CD4-positive, alpha-beta T cell treated with Interleukin-21 for 1 hour (primary cell): ENCODE results near the gene SBF1.
"Not testable (repeated sequence)": the region's sequence is repeated elsewhere in the genome, so short reads cannot be mapped to it uniquely, and the experiment has no call there.

Experiments
- DNase-seq: peaks from one replicate; pipeline ENCODE4 v3.0.0-alpha.2; 2020

Gene SBF1

DNA sequence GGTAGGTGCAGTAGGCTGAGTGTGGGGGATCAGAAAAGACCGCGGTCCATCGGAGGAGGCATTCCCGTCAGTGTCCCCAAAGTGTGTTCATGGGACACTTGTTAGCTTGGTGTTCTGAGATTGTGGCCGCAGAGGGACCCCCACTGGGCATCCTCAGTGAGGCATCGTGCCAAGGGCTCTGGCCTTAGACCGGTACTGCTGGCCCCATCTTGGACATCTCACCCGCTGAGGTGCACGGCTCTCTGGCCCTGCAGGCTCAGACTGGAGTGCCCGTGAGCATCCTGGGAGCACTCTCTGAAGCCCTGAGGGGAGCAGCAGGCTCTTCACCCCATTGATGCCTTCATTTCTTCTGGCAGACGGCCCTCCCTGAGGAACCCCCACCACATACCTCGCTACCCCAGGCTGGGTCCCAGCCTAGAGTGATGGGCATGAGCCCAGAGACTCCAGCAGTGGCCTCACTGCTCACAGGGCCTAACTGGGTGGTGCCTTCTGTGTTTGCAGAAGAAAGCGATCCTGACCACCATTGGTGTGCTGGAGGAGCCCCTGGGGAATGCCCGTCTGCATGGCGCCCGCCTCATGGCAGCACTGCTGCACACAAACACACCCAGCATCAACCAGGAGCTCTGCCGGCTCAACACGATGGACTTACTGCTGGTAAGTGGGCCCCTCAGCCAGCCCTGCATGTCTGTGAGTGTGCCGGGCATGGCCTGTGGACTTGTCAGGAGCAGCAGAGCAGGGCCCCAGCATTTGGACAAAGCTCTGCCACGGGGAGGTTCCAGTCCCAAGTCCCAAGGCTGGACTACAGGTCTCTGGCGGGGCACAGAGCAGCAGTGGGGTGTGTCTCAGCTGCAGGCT is 51.6 kb downstream of the SBF1 start:
- no peak for DNase-seq

DNA sequence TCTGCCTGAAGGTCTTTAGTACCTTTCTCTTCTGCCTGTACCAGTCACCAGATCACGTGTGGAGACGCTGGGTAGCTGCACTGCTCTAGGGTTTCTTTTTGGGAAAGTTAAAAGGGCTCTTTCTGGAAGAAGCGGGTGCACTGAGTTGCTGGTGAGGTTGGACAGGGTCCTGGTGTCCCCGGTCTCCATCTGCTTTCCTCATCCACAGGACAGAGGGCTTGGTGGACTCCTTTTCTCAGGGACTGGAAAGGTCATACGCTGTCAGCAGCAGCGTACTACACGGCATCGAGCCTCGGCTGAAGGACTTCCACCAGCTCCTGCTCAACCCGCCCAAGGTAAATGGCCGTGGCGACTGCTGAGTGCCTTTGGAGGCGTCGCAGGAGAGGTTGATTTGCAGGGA is 52.8 kb downstream of the SBF1 start:
- no peak for DNase-seq

DNA sequence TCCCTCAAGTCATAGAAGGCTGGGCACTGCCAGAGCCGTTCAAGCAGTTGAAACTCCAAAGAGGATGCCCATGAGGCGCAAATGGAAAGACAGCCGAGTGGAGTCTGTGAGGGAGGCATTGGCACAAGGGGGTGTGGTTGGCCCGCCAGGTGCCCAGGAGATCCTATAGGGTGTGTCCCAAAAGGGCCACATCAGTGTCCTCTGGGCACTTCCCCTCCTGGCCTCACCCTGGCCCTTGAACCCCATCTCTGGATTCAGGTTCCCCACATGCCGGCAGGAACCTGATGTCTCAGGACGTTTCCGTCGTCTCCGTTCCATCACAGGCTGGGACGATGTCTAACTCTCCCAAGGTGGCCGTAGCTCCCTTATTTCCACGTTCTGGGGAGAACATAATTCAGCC is 54.3 kb downstream of the SBF1 start:
- no peak for DNase-seq

DNA sequence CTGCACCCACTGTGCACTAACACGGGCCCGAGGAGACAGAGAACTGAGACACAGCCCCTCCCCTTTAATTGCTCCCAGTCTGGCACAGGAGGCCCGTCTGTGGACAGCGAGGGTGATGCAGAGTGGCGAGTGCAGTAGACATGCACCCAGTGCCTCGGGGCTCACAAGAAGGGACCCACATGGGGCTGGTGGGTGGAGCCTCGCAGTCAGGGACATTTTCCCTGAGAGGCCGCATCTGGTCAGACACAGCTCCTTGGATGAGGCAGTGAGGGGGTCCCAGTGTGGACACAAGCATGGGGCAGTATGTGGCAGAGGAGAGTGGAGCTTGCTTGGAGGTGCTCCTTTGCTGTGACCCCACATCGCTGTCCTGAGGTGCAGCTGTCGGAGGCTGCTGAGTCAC is 54.8 kb downstream of the SBF1 start:
- no peak for DNase-seq

DNA sequence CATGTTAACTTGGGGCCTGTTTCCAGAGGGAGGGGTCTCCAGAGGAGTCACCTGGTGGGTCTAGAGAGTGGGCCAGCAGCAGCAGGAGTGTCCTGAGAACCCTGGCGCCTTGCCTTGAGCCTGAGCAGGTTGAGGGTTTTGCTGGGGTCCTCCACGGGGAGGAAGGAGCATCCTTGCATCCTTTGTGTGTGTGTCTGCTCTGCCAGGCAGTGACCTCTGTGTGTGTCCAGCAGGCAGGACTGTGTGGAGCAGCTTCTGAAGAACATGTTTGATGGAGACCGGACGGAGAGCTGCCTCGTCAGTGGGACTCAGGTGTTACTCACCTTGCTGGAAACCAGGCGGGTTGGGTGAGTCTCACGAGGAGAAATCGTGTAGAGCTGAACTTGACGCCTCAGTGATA is 55.7 kb downstream of the SBF1 start:
- no peak for DNase-seq

DNA sequence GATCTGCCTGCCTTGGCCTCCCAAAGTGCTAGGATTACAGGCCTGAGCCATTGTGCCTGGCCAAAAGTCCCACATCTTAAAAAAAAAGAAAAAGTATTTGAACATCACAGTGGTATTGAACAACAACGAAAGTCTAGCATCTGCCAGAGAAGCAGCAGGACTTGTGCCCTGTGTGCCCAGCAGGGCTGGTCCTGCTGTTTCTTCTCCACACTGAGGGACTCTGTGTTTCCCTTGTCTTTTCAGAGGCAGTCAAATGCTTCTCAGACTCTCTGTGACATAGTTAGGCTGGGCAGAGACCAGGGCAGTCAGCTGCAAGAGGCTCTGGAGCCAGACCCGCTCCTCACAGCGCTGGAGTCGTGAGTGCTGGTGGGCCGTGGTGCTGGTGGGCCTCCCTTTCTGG is 56.2 kb downstream of the SBF1 start:
- DNase-seq = no peak

DNA sequence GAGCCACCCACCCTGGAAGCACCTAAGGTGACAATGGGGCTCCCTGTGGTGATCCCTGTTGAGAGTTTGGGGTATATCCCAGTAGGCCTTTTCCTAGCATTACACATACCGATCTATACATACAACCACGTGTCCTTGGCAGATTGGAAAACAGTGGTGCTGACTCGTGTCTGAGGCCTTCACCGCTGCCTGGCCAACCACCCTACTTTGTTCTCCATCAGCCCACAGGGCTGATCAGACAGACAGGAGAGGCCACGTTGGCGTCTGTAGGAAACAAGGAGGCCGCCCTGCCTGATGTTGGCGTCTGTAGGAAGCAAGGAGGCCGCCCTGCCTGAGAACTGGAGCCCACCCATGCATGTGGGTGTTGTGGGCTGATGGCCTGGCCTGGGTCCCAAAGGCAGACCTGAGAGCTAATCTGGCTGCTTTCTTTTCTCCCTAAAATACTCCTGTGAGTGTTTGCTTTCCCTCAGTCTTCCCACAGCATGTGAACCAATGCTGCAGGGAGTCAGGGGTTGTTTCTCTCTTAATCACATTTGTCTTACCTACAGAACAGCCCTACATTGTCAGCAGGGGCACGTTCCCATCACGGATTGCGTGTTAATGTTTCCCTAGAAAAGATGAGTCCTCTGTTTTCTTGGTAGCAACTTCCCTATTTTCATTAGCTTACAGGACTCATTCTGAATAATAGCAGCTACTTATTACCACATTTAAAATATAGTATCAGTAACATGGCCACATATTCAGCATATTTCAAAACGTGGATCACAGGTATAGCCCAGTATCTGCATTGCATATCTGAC is 57.2 kb downstream of the SBF1 start:
- DNase-seq = no peak

DNA sequence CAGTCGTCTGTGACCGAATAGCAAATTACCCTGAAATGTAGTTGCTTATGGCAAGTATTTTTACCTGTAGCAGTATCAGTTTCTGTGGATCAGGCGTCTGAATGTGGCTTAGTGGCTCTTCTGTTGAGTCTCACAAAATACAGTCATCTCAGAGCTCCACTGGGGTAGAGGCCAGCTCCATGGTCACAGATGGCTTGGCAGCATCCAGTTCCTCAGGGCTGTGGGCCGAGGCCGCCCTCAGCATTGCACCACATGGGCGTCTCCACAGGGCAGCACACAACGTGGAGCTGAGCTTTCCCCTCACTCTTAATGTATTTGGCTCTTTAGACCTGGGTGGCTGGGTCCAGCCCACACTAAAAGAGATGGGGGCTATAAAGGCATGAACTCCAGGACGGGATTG is 57.8 kb downstream of the SBF1 start:
- DNase-seq = no peak

DNA sequence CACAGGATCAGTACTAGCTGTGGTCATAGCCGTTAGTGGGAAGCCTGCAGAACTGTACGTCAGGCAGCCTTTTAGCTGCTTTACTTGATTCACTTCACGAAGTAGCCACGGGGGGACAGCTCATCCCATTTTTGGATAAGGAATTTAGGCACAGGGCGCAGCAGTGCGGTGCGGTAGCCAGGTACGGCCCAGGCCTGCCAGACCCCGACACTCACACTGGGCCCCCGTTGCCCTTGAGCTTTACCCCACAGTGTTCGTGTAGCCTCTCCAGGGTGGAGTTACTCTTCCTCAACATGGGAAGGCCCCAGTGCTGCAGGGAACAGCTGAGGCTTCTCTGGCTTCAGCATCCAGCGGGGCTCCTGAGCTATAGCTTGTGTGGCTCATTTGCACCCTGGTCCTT is 59.4 kb downstream of the SBF1 start:
- no peak for DNase-seq

DNA sequence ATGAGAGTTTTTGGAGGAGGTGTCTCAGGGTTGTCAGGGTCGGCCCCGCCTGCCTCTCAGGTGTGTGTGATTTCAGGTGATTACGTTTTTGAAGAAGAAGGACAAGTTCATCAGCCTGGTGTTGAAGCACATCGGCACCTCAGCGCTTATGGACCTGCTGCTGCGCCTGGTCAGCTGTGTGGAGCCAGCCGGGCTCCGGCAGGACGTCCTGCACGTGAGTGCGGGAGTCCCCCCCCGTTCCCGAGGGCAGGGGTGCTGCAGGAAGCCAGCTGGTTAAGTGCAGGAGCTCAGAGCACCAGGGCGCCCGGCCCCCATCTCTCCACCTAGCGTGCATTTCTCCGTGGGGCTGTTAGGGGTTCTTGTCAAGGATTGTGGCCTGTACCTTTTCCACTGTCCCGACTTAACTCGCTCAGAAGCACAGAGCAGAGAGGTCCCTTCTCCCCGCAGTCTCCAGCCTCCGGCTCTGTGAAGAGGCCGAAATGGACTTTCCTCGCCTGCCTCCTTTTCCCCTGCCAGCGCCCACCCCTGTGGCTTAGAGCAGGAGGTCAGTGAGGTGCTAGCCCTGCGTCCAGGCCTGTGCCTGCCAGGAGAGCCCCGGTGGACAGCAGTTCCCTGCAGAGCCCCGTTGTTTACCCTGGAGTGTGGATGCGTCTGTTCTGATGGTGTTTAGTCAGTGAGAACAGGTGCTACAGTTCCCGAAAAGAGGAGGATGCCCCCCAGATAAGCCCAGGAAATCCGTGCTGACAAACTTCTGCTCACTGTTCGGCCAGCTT is 60.2 kb downstream of the SBF1 start:
- DNase-seq = no peak

DNA sequence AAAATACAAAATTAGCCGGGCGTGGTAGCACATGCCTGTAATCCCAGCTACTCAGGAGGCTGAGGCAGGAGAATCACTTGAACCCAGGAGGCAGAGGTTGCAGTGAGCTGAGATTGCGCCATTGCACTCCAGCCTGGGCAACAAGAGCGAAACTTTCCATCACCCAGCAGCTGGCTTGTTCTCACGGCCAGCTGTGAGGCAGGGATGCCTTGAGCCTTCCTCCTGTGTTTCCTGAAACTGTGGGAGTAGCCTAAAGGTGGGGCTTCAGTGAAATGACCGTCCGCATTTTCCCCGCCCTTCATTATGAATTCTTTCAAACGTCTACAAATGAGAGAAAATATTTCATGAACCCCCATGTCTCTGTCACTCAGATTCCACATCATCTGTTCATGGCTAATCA is 65.9 kb downstream of the SBF1 start:
- not testable (repeated sequence) for DNase-seq

DNA sequence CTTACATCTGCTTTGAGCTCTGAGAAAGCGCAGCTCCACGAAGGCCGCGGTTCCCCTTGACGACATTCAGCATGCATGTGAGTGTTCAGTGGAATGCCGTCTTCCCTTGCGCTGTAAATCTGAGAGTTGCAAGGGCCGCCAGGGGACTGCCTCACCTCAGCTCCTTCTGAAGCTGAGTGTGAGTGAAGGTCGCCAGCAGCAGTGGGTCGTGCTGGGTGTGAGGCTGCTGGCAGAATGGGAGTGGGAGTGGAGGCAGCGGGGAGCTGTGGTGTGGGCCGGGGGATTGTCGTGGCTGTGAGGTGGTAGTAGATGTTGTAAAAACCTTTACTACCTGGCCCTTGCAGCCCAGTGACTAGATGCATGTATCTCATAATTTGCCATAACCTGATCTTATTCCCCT is 66.5 kb downstream of the SBF1 start:
- DNase-seq = no peak

DNA sequence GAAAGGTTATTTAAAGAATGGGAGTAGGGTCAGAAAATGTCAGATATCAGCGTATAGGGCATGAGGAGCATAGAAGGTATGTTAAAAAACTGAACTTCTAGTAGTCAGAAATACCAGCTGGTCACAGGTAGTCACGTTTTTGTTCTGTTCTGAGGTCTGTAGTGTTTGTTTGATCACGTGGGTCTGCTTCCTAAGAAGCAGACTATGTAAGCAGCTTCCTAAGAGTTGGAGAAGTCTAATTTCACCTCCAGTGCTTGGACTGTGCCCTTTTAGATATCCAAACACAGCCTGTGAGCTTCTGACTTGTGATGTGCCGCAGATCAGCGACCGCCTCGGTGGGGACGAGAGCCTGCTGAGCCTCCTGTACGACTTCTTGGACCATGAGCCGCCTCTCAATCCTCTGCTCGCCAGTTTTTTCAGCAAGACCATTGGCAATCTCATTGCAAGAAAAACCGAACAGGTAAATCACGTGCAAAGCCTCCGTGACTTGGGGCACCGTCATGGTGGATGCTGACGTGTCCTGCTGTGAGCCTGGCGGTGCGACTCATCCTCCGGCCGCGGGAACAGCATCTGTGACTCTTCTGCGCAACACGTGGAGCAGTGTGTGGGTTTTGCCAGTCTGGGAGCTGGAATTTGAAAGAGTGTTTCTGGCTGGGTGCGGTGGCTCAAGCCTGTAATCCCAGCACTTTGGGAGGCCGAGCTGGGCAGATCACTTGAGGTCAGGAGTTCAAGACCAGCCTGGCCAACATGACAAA is 68.2 kb downstream of the SBF1 start:
- DNase-seq = no peak

DNA sequence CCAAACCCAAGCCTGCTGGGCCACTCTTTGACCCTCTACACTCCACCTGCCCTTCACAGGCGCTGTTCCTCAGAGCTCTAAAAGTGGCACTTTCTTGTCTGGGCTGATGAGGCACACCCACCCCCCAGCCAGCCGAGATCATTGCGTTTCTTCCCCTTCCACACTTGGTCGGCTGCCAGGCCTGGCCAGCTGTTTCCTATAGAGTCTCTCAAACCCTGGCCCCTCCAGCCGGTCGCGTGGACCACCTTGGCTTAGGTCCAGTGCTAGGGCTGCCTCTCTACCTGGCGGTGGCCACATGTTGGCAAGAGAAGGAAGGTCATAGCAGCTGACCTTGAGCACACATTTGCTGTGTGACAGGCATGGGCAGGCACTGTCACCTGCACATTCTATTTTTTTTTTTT is 71.1 kb downstream of the SBF1 start:
- no peak for DNase-seq

DNA sequence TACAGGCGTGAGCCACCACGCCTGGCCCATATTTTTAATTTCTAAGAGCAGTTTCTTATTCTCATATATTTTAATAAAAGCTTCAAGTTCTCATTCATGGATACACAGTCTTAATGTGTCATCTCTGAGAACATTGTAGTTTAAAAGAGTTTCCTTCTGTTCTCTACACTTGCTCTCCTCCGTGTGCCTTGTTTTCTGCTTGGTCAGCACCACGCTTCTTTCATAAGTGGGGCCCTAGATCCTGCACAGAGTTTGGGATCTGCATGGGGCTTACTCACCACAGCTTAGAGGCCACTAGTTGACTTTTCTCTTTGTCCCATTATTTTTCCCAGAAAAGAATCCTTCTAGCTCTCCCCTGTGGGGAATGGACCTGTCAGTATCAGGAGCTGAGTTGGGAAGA is 72.9 kb downstream of the SBF1 start:
- no peak for DNase-seq

DNA sequence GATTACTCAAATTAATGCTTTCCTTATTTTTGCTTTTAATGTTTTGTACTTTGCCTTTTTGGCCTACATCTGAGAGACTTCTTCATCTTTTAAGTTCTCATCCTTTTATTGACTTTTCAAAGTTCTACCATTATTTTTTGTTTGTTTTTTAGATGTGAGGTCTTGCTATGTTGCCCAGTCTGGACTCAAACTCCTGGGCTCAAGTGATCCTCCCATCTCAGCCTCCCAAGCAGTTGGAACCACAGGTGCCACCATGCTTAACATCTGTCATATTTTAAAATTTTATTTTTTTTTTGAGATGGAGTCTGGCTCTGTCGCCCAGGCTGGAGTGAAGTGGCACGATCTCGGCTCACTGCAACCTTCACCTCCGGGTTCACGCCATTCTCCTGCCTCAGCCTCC is 73.9 kb downstream of the SBF1 start:
- DNase-seq = no peak

DNA sequence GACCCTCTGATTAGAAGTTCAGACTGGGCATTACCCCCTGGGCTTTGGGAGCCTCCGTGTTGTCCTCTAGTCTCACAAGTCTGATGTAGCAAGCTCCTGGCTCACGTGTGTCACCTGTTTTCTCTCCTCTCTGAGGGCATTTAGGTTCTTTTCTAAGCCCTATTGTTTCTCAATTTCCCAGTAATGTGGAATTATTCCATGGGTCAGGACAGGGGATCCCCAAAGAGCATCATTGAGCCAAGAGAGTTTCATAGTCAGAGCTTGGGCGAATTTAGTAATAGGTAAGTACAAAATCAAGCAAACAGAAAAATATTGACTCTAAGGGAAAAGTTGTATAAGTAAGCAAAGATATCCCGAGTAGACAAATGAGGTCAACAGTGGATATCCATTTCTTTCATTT is 74.4 kb downstream of the SBF1 start:
- no peak for DNase-seq

DNA sequence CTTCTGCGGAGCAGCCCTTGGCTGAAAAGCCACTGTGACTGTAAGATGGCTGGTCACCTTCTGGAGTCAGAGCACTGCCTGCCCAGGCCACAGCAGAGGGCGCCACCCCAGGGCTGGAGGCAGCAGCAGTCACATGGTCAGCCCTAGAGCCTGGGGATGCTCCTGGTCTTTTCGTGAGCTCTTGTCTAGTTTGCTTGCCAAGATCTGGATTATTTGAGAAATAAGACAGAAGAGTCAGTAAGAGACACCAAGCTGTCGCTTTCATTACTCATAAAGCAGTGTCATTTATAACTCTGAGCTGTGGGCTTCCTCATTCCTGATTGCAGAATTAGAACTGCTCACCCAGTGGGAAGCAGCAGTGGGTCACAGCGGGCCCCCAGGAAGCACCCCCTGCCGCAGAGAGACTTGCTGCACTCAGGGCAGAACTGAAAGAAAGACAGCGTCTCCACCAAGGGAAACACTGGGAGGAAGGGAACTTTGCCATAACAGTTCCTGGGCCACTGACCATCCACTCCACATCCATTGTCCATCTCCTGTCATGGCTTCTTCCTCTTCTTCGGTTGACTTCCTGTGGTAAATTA is 75.0 kb downstream of the SBF1 start:
- peak; percentile 18 for DNase-seq

DNA sequence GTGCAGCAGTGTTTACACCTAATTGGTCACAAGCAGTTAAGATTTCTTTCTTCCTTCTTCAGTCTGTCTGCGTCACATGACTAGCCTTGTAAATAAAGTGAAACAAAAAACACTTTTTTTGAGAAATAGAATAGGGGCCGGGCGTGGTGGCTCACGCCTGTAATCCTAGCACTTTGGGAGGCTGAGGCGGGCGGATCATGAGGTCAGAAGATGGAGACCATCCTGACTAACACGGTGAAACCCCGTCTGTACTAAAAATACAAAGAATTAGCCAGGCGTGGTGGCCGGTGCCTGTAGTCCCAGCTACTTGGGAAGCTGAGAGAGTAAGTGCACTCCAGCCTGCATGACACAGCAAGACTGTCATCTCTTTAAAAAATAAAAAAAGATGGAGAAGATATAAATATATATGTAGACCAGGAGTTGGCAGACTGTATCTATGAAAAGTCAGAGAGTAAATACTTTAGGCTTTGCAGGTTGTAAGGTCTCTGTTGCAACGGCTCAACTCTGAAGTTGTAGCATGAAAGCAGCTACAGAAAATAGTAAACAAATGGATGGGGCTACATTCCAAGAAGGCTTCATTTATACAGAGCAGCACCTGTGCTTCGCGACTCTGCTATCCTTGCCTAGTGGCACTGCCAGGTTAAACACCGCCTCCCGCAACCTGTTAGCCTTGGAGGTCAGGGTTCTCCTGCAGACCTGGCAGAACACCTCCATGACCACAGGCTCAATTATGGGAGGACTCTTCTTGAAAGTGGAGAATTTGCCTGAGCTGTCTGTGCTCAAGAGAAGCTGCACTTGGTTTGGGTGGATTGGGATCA is 75.8 kb downstream of the SBF1 start:
- DNase-seq = no peak

DNA sequence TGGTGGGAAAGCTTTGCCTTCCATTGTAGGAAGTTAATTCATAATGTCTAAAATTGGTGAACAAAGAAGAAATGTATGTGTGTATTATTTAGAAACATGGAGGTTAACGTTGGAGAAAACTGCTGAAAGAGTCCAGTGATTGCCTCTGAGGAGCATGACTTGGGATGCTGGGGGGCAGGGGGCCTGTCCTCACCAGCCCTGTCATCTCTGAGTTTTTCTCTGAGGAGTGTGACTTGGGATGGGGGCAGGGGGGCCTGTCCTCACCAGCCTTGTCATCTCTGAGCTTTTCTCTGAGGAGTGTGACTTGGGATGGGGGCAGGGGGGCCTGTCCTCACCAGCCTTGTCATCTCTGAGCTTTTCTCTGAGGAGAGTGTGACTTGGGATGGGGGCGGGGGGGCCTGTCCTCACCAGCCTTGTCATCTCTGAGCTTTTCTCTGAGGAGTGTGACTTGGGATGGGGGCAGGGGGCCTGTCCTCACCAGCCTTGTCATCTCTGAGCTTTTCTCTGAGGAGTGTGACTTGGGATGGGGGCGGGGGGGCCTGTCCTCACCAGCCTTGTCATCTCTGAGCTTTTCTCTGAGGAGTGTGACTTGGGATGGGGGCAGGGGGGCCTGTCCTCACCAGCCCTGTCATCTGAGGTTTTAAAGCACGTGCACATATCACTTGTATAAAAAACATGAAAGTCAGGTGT is 77.3 kb downstream of the SBF1 start:
- not testable (repeated sequence) for DNase-seq
